Breast epithelium (tissue), 4 donors: Measurements from ENCODE around the gene FKBP6. TPM values are rescaled to one million over a fixed set of nuclear protein-coding genes. Genes with fewer than 3 reads are reported as not detected.

Experiments used
- DNase-seq, 2 donors: peaks; one replicate each; pipeline ENCODE4 v3.0.0-alpha.2; 2019; ENCODE audit warnings: low spot score in 2 of 2
- H3K27ac ChIP-seq, 2 donors: fragments of 200-600 bp; sonication (generic) in 1 of 2; one replicate each; pipeline ENCODE4 v1.5.1; 2016 to 2019; ENCODE audit warnings: mild to moderate bottlenecking in 1 of 2
- H3K27me3 ChIP-seq, 2 donors: fragments of 200-600 bp; sonication (generic) in 1 of 2; one replicate each; pipeline versions ENCODE4 v1.5.1 to v1.6.0; 2017 to 2019; ENCODE audit warnings: control low read depth in 1 of 2, mild to moderate bottlenecking in 1 of 2
- H3K36me3 ChIP-seq: fragments of 200-600 bp; one replicate; pipeline ENCODE4 v1.5.1; 2019
- H3K4me1 ChIP-seq, 2 donors: fragments of 200-600 bp; sonication (generic); one replicate each; pipeline ENCODE4 v1.5.1; 2016 to 2019; ENCODE audit warnings: control low read depth in 1 of 2
- H3K4me3 ChIP-seq, 3 donors: fragments of 200-600 bp; sonication (generic); 1 replicate in 2 of 3; 2 replicates in 1 of 3; pipeline ENCODE4 v1.5.1; 2016 to 2019; ENCODE audit warnings: mild to moderate bottlenecking in 3 of 3, moderate library complexity in 2 of 3
- H3K9me3 ChIP-seq, 2 donors: fragments of 200-600 bp; sonication (generic) in 1 of 2; one replicate each; pipeline ENCODE4 v1.5.1; 2016 to 2019; ENCODE audit warnings: control low read depth in 1 of 2
- POLR2A ChIP-seq: fragments of 450-650 bp; IDR thresholded peaks from one replicate; pipeline ENCODE4 v1.6.1; 2016; ENCODE audit warnings: antibody characterized with exemption, mild to moderate bottlenecking, moderate library complexity
- POLR2AphosphoS5 ChIP-seq, 3 donors: sonication (generic); formaldehyde crosslinking; IDR thresholded peaks; one replicate each; pipeline ENCODE4 v1.6.1; 2017; ENCODE audit warnings: antibody characterized with exemption in 3 of 3
- intact Hi-C: fragments of 100-400 bp; cut with DNase I; formaldehyde crosslinking; loops from one replicate; pipeline ENCODE4 v1.15.1; 2023; ENCODE audit warnings: low total_unique reads
- total RNA-seq, 3 donors: library from RNA; depleted of rRNA; stranded (reverse); fragments of >200 nt; gene quantifications; one replicate each; pipeline ENCODE4 v1.1.0, GENCODE V29; 2016
- TF ChIP-seq, protein P1 (sequence below), 3 donors: fragments of 450-650 bp; IDR thresholded peaks; one replicate each; pipeline ENCODE4 v1.5.1; 2016 to 2017; ENCODE audit warnings: antibody characterized with exemption in 3 of 3, mild to moderate bottlenecking in 3 of 3, moderate library complexity in 3 of 3

FKBP6 gene
- total RNA-seq, 3 donors from 2014 or later = not detected

DNA sequence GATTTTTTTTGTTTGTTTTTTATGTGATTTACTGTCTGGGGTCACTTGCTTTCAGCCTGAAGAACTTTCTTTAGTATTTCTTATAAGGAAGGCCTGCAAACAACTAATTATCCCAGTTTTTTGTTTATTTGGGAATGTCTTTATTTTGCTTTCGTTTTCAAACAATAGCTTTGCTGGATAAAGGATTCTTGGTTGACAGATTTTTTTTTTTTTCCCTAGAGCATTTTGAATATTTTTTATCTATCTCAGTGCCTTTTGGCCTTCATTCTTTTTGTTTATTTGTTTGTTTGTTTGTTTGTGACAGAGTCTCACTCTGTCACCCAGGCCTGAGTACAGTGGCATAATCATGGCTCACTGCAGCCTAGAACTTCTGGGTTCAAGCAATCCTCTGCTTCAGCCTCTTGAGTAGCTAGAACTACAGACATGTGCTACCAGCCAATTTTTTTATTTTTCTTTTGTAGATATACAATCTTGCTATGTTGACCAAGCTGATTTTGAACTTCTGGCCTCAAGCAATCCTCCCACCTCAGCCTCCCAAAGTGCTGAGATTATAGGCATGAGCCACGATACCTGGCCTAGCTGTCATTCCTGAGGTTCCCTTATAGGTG lies 59.4 kb downstream of the FKBP6 start:
- no peak overlapping the region for H3K27ac ChIP-seq
- H3K9me3 ChIP-seq = peaks cover 31 to 44% of the 10 kb centered on the region in 2 donors
- no peaks in the 10 kb centered on the region for H3K4me1 ChIP-seq
- no peak for DNase-seq
- no peak overlapping the region for H3K4me3 ChIP-seq
- no peaks in the 10 kb centered on the region for H3K36me3 ChIP-seq
- H3K27me3 ChIP-seq = no peaks in the 10 kb centered on the region
- intact Hi-C loops = no loop called here
- TF ChIP-seq POLR2AphosphoS5 (IDR thresholded peaks at IDR 0.05) = no peak

DNA sequence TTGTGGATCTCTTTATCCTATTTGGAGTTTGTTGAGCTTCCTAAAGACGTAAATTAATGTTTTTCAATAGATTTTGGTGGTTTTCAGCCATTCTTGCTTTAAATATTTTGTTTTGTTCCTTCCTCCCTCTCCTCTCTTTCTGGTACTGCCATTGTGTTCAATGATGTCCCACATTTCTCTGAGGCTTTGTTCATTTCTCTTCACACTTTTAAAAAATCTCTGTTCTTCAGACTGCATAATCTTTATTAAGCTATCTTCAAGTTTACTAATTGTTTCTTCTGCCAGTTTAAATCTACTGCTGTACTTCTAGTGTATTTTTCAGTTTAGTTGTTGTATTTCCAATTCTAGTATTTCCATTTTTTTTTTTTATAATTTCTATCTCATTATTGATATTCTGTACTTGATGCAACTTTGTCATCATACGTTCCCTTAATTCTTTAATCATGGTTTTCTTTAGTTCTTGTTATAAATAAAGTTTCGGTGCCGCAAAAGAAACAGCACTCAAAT lies 60.0 kb downstream of the FKBP6 start:
- H3K4me3 ChIP-seq = no peak overlapping the region
- intact Hi-C loops = no loop called here
- H3K36me3 ChIP-seq = no peaks in the 10 kb centered on the region
- no peaks in the 10 kb centered on the region for H3K4me1 ChIP-seq
- peaks cover 31 to 44% of the 10 kb centered on the region in 2 donors for H3K9me3 ChIP-seq
- no peaks in the 10 kb centered on the region for H3K27me3 ChIP-seq
- no peak overlapping the region for H3K27ac ChIP-seq
- DNase-seq = no peak
- TF ChIP-seq, protein P1, sequence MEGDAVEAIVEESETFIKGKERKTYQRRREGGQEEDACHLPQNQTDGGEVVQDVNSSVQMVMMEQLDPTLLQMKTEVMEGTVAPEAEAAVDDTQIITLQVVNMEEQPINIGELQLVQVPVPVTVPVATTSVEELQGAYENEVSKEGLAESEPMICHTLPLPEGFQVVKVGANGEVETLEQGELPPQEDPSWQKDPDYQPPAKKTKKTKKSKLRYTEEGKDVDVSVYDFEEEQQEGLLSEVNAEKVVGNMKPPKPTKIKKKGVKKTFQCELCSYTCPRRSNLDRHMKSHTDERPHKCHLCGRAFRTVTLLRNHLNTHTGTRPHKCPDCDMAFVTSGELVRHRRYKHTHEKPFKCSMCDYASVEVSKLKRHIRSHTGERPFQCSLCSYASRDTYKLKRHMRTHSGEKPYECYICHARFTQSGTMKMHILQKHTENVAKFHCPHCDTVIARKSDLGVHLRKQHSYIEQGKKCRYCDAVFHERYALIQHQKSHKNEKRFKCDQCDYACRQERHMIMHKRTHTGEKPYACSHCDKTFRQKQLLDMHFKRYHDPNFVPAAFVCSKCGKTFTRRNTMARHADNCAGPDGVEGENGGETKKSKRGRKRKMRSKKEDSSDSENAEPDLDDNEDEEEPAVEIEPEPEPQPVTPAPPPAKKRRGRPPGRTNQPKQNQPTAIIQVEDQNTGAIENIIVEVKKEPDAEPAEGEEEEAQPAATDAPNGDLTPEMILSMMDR (IDR thresholded peaks at IDR 0.05) = no peak
- TF ChIP-seq POLR2A (no peak), POLR2AphosphoS5 (IDR thresholded peaks at IDR 0.05) (no peak)

DNA sequence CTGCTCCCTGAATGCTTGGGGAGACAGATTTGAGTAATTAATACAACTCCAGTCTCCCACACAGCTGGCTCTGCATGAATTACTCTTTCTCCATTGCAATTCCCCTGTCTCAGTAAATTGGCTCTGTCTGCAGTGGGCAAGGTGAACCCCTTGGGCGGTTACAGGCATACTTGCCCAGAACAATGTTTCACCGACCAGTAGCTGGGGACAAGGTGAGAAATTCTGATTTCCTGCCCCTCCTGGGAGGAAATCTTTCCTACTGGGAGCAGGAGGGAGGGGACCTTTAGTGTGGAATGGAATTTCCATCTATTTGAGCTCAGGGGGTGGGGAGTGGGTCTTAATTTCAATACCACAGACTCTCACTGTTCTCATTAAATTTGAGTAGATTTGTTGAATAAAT lies 63.4 kb downstream of the FKBP6 start:
- intact Hi-C loops = no loop called here
- no peak for TF ChIP-seq POLR2A
- no peak for TF ChIP-seq POLR2AphosphoS5 (IDR thresholded peaks at IDR 0.05)
- TF ChIP-seq, protein P1 (IDR thresholded peaks at IDR 0.05) = no peak
- peaks cover 25 to 33% of the 10 kb centered on the region in 2 donors for H3K9me3 ChIP-seq

DNA sequence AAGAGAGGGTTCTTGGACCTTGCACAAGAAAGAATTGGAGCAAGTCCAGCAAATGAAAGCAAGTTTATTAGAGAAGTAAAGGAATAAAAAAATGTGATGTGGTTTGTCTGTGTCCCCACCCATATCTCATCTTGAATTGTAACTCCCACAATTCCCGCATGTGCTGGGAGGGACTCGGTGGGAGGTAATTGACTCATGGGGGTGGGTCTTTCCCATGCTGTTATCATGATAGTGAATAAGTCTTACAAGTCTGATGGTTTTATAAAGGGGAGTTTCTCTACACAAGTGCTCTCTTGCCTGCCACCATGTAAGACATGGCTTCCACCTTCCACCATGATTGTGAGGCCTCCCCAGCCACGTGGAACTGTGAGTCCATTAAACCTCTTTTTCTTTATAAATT lies 66.5 kb downstream of the FKBP6 start:
- TF ChIP-seq, protein P1 (IDR thresholded peaks at IDR 0.05) = no peak
- TF ChIP-seq POLR2AphosphoS5 (IDR thresholded peaks at IDR 0.05) (no peak), POLR2A (no peak)
- peaks cover 0 to 4% of the 10 kb centered on the region in 2 donors for H3K9me3 ChIP-seq
- no peak for DNase-seq
- no peaks in the 10 kb centered on the region for H3K4me1 ChIP-seq
- H3K27me3 ChIP-seq = no peaks in the 10 kb centered on the region
- intact Hi-C loops = no loop called here
- no peak overlapping the region for H3K27ac ChIP-seq
- no peak overlapping the region for H3K4me3 ChIP-seq
- H3K36me3 ChIP-seq = no peaks in the 10 kb centered on the region

More for the DNA sequence above, 63.4 kb downstream of the FKBP6 start:
- Histone ChIP-seq H3K27ac (no peak overlapping the region), H3K36me3 (no peaks in the 10 kb centered on the region), H3K4me1 (no peaks in the 10 kb centered on the region), H3K4me3 (no peak overlapping the region), H3K27me3 (no peaks in the 10 kb centered on the region)
- no peak for DNase-seq

DNA sequence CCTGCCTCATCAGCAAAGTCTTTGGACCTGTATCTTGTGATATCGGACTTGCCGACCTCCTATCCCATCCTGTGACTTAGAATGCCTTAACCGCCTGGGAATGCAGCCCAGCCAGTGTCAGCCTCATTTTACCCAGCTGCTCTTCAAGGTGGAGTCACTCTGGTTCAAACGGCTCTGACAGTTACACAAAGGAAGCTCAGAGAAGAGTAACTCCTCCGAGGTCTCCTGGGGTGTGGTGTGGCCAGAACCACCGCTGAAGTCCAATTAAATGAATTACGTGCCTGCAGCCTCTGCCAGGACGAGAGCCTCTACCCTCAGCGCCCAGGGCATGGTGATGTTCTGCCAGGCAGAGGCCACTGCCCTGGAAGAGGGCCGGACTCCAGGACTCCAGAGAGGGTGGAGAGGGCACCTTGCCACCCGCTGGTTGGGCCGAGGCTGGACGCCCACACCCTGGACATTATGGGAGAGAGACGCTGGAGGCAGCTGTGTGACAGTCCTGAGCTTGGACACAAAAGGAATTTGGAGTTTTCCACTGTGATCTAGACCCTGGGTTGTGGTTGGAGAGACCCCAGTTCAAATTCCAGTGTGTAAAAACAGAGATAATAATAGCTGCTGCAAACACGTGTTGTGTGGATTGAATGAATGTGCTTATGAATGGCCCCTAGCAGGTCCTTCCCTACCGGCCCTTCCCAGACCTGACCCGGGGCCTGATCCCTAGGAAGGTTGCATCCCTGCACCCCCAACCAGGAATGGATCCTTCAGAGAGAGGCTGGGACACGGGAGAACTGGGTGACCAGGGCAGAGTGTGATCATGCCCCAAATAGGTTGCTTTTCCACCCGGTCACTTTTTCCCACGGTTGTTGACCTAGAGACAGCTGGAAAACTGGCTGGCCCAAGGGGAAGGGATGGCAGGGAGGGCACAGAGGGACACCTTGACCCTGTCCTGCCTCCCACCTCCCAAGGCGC lies 67.9 kb downstream of the FKBP6 start:
- no peaks in the 10 kb centered on the region for H3K36me3 ChIP-seq
- no peak overlapping the region for H3K4me3 ChIP-seq
- no peaks in the 10 kb centered on the region for H3K4me1 ChIP-seq
- intact Hi-C loops = no loop called here
- H3K9me3 ChIP-seq = no peaks in the 10 kb centered on the region
- TF ChIP-seq POLR2A = no peak
- TF ChIP-seq, protein P1 (IDR thresholded peaks at IDR 0.05) = no peak
- no peak for TF ChIP-seq POLR2AphosphoS5 (IDR thresholded peaks at IDR 0.05)
- no peak for DNase-seq
- H3K27me3 ChIP-seq = no peaks in the 10 kb centered on the region
- H3K27ac ChIP-seq = no peak overlapping the region
